HFF-Myc (cell line): ENCODE data around the gene FNDC8.
"Not testable (repeated sequence)": the region's sequence is repeated elsewhere in the genome, so short reads cannot be mapped to it uniquely, and the experiment has no call there.

Experiments used
- DNase-seq: peaks from one replicate; pipeline ENCODE4 v3.0.0-alpha.2; 2011; ENCODE audit warnings: low read depth; ENCODE audit errors: extremely low read depth
- H3K4me3 ChIP-seq: replicated peaks from 2 replicates; pipeline ENCODE4 v1.5.1; 2011; ENCODE audit warnings: low read depth, mild to moderate bottlenecking, control low read depth, low read length
- TF ChIP-seq, protein P1 (sequence below): IDR thresholded peaks from 2 replicates; pipeline ENCODE4 v1.5.1; 2012; ENCODE audit warnings: mild to moderate bottlenecking, low read depth, low read length, control low read depth; ENCODE audit errors: missing control alignments

The FNDC8 gene

GRCh38 chr17:35148144-35148543, 26.7 kb downstream of the FNDC8 start:
- no peak for DNase-seq
- TF ChIP-seq, protein P1, sequence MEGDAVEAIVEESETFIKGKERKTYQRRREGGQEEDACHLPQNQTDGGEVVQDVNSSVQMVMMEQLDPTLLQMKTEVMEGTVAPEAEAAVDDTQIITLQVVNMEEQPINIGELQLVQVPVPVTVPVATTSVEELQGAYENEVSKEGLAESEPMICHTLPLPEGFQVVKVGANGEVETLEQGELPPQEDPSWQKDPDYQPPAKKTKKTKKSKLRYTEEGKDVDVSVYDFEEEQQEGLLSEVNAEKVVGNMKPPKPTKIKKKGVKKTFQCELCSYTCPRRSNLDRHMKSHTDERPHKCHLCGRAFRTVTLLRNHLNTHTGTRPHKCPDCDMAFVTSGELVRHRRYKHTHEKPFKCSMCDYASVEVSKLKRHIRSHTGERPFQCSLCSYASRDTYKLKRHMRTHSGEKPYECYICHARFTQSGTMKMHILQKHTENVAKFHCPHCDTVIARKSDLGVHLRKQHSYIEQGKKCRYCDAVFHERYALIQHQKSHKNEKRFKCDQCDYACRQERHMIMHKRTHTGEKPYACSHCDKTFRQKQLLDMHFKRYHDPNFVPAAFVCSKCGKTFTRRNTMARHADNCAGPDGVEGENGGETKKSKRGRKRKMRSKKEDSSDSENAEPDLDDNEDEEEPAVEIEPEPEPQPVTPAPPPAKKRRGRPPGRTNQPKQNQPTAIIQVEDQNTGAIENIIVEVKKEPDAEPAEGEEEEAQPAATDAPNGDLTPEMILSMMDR, result no peak
- no peak overlapping the region for H3K4me3 ChIP-seq

DNA sequence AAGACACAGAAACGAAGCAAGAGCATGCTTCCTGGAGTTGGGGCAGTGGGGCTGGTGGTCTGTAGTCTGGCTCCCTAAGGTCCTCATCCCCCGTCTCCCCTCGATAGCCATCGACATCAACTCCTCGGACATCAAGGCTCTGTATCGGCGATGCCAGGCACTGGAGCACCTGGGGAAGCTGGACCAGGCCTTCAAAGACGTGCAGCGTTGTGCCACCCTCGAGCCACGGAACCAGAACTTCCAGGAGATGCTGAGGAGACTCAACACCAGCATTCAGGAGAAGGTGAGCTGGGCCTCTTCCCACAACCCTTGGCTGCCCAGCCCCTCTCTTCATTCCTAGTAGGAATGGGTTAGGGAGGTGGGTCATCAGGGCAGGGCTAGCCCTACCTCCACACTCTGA, 28.5 kb downstream of the FNDC8 start:
- H3K4me3 ChIP-seq, result no peak overlapping the region
- TF ChIP-seq, protein P1, result no peak
- no peak for DNase-seq

- DNase-seq, H3K4me3 ChIP-seq: not testable (repeated sequence)
These were observed 29.7 kb downstream of the FNDC8 start for GRCh38 chr17:35151080-35151479.

- TF ChIP-seq, protein P1, result no peak
- DNase-seq, result no peak
- H3K4me3 ChIP-seq, result no peak overlapping the region
These were observed 31.2 kb downstream of the FNDC8 start for GRCh38 chr17:35152421-35153140.

GRCh38 chr17:35154196-35155165, 33.1 kb downstream of the FNDC8 start:
- TF ChIP-seq, protein P1, result no peak
- DNase-seq, result no peak
- H3K4me3 ChIP-seq, result no peak overlapping the region

DNA sequence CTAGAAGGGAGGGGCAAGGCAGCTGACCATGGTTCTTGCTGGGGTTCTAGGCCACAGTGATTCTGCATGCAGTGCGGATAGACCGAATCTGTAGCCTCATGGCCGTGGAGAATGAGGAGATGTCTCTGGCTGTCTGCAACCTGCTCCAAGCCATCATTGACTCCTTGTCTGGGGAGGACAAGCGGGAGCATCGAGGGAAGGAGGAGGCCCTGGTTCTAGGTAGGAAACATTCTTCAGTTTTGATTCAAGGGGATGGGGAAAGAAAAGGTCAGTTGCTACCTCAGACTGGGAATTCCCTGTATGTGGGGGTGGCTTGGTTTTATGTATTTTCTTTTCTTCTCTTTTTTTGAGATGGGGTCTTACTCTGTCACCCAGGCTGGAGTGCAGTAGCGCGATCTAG, 33.8 kb downstream of the FNDC8 start:
- H3K4me3 ChIP-seq, result no peak overlapping the region
- TF ChIP-seq, protein P1, result no peak
- DNase-seq, result no peak

- TF ChIP-seq, protein P1, result no peak
- DNase-seq, result no peak
- no peak overlapping the region for H3K4me3 ChIP-seq
These were observed 38.5 kb downstream of the FNDC8 start for GRCh38 chr17:35159940-35160339.
